K562 (cell line): ENCODE measurements around the gene MYLK4. TPM values are rescaled to one million over a fixed set of nuclear protein-coding genes. Genes with fewer than 3 reads are reported as not detected.

Experiments used
- ATAC-seq: fragments of 200-7000 bp; cut with Tn5 transposase; 3 replicates; pipeline ENCODE4 v1.9.1; 2020; ENCODE audit warnings: moderate library complexity
- BruUV-seq: library from RNA; stranded (reverse); fragments of 400-500 nt; replicated peaks from 2 replicates; lab custom pipeline; 2021; lab: Mats Ljungman, UMichigan
- CTCF ChIA-PET: fragments of 300-600 bp; formaldehyde crosslinking; extraction: SDS; loops from one replicate; lab custom pipeline; 2021; ENCODE audit warnings: low intra/inter-chr PET ratio; lab: Yijun Ruan, JAX
- POLR2A ChIA-PET: fragments of 300-600, 350-650 bp; sonication (Branson Sonifier 250); formaldehyde crosslinking; extraction: SDS; loops from one replicate; lab custom pipeline; 2021; ENCODE audit warnings: antibody characterized with exemption, inconsistent platforms; lab: Yijun Ruan, JAX
- DNase-seq, 4 experiments: peaks; one replicate each; pipeline versions ENCODE4 v3.0.0 to v3.0.0-alpha.2; 2011 to 2018; ENCODE audit warnings: low spot score in 3 of 4, mixed read lengths in 3 of 4; ENCODE audit errors: extremely low read depth in 1 of 4
- FAIRE-seq: peaks from 2 replicates; lab custom pipeline; 2011; peaks lifted over from hg19 to GRCh38; lab: Jason Lieb, UNC
- H2AFZ ChIP-seq: 2 replicates; pipeline ENCODE4 v1.6.0; 2011; ENCODE audit warnings: low read depth, low read length, control low read depth, inconsistent platforms
- H3K27ac ChIP-seq: fragments of 200-600 bp; 3 replicates; pipeline ENCODE4 v1.8.0; 2011; ENCODE audit warnings: low read depth, mild to moderate bottlenecking, control low read depth, inconsistent platforms, low read length, moderate library complexity, mixed read lengths; ENCODE audit errors: extremely low read depth
- H3K27me3 ChIP-seq, 2 experiments: fragments of 300-600 bp in 1 of 2; 2 replicates in 1 of 2; 3 replicates in 1 of 2; pipeline versions ENCODE4 v1.6.0 to v1.8.0; 2011; ENCODE audit warnings: inconsistent platforms in 2 of 2, low read length in 2 of 2, mild to moderate bottlenecking in 1 of 2, mixed read lengths in 1 of 2, moderate library complexity in 1 of 2; ENCODE audit not compliant: control insufficient read depth in 2 of 2, insufficient read depth in 2 of 2
- H3K36me3 ChIP-seq: fragments of 300-600 bp; 3 replicates; pipeline ENCODE4 v1.8.0; 2011; ENCODE audit warnings: mild to moderate bottlenecking, low read length, inconsistent platforms; ENCODE audit not compliant: control insufficient read depth, insufficient read depth
- H3K4me1 ChIP-seq, 2 experiments: fragments of 200-600 bp in 1 of 2; replicated peaks in 1 of 2; 2 replicates in 1 of 2; 3 replicates in 1 of 2; pipeline versions ENCODE4 v1.5.1 to v1.8.0; 2011; ENCODE audit warnings: inconsistent platforms in 2 of 2, low read length in 2 of 2, mild to moderate bottlenecking in 1 of 2, mixed read lengths in 1 of 2, moderate library complexity in 1 of 2; ENCODE audit not compliant: control insufficient read depth in 2 of 2, insufficient read depth in 2 of 2
- H3K4me2 ChIP-seq: 2 replicates; pipeline ENCODE4 v1.6.1; 2011; ENCODE audit warnings: low read length, control low read depth, inconsistent platforms, mixed read lengths; ENCODE audit not compliant: insufficient read depth
- H3K4me3 ChIP-seq: fragments of 200-600 bp; sonication (generic), shearing (Covaris generic); 2 replicates; pipeline ENCODE4 v1.5.1; 2016; ENCODE audit warnings: control low read depth, inconsistent platforms
- H3K79me2 ChIP-seq: fragments of 200-600 bp; 3 replicates; pipeline ENCODE4 v1.8.0; 2011; ENCODE audit warnings: low read length, inconsistent platforms; ENCODE audit not compliant: control insufficient read depth, insufficient read depth
- H3K9ac ChIP-seq, 2 experiments: 2 replicates each; pipeline versions ENCODE4 v1.6.0 to v1.6.1; 2011; ENCODE audit warnings: low read depth in 2 of 2, low read length in 2 of 2, control low read depth in 1 of 2, inconsistent platforms in 1 of 2, mild to moderate bottlenecking in 1 of 2, mixed read lengths in 1 of 2; ENCODE audit not compliant: insufficient read depth in 1 of 2
- H3K9me1 ChIP-seq: one replicate; pipeline ENCODE4 v1.6.0; 2011; ENCODE audit warnings: inconsistent platforms, mild to moderate bottlenecking, low read length, moderate library complexity; ENCODE audit not compliant: control insufficient read depth, insufficient read depth
- H3K9me3 ChIP-seq: replicated peaks from 2 replicates; pipeline ENCODE4 v1.5.1; 2011; ENCODE audit warnings: low read depth, low read length, inconsistent platforms; ENCODE audit not compliant: control insufficient read depth, insufficient read depth
- H4K20me1 ChIP-seq: replicated peaks from 2 replicates; pipeline ENCODE4 v1.6.1; 2011; ENCODE audit warnings: low read length, inconsistent platforms, mixed read lengths; ENCODE audit not compliant: control insufficient read depth, insufficient read depth
- CBX5 ChIP-seq: IDR thresholded peaks from 2 replicates; pipeline ENCODE4 v1.6.1; 2014; ENCODE audit warnings: low read depth, borderline replicate concordance
- CBX8 ChIP-seq: fragments of 200-600 bp; sonication (generic); IDR thresholded peaks from 2 replicates; pipeline ENCODE4 v1.6.1; 2012; ENCODE audit warnings: borderline replicate concordance, mixed run types, low read depth, mild to moderate bottlenecking, moderate library complexity, mixed read lengths, low read length, control low read depth, inconsistent platforms; ENCODE audit not compliant: poor library complexity, severe bottlenecking; ENCODE audit errors: extremely low read depth
- ZNF668 ChIP-seq: fragments of 250-450 bp; sonication (Bioruptor Pico); IDR thresholded peaks from 2 replicates; pipeline ENCODE4 v1.8.0; 2022; ENCODE audit warnings: mild to moderate bottlenecking, inconsistent platforms
- WGBS: fragments of 100-300 bp; shearing (Covaris generic); methylation state at CpG from one replicate; pipeline ENCODE4 v1.1.6; 2016; ENCODE audit warnings: low coverage, mixed read lengths; ENCODE audit not compliant: insufficient coverage; ENCODE audit errors: missing lambda C conversion rate; 5-methylcytosine and 5-hydroxymethylcytosine counted together
- in situ Hi-C: fragments of 300-500 bp; cut with MboI; formaldehyde crosslinking; loops from 4 replicates; pipeline ENCODE4 v1.15.0; 2018; ENCODE audit warnings: inconsistent platforms, mixed read lengths
- intact Hi-C: fragments of 100-400 bp; cut with micrococcal nuclease; formaldehyde crosslinking; loops from 2 replicates; pipeline ENCODE4 v1.14.2; 2022
- polyA plus RNA-seq, 8 experiments: library from polyadenylated mRNA; depleted of rRNA in 4 of 8; stranded (reverse) in 5 of 8; unstranded in 3 of 8; fragments of >200 nt; fragmentation: Nextera tagmentation in 2 of 8; fragmentation: Illumina TruSeq in 1 of 8; extraction: Ambion mirVana in 2 of 8; extraction: Trizol in 1 of 8; gene quantifications; 2 replicates each; pipeline versions ENCODE4 v1.2.1 to v1.2.3, GENCODE V29; 2011 to 2014; ENCODE audit warnings: inconsistent platforms in 1 of 8, missing spikeins in 1 of 8
- total RNA-seq, 7 experiments: library from RNA; depleted of rRNA in 6 of 7; stranded (reverse); fragments of >200 nt in 6 of 7; fragmentation: Illumina TruSeq in 2 of 7; extraction: Trizol in 2 of 7; gene quantifications; 2 replicates each; pipeline versions ENCODE4 v1.2.1 to v1.2.3, GENCODE V29; 2011 to 2021; ENCODE audit warnings: low replicate concordance in 1 of 7
- TF ChIP-seq, protein P1 (sequence below), 2 experiments: IDR thresholded peaks in 1 of 2; conservative IDR thresholded peaks in 1 of 2; 2 replicates each; pipeline ENCODE4 v1.6.1; 2016; ENCODE audit warnings: low read depth in 2 of 2, mild to moderate bottlenecking in 1 of 2, missing compliant biosample characterization in 1 of 2, missing genetic modification characterization in 1 of 2, moderate library complexity in 1 of 2

The MYLK4 gene
- total and polyA plus RNA-seq, 9 of the 15 experiments (the other 6 are each of a cell fraction or from before 2014, with no cell fraction given): 0.01 to 0.15 (median 0.06) TPM

DNA sequence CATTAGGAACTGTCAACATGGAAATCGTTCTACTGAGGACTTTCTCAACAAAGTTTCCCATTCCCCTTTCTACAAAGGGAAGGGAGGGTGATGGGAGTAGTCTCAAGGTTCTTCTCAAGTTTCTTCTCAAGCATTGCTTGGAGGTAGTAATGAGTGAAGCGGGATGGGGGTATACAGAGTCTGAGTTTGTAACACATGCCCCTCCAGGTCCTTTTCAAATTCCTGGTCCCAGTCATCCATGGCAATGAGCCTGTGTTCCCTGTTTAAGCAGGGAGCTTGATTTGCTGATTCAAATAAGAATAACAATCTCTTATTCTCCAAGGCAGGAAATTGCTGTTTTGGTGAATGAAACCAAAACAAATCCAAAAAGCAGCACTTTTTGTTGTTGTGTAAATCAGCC lies 45.5 kb downstream of the MYLK4 start:
- Histone ChIP-seq H3K27ac (no peak overlapping the region), H3K4me3 (no peak overlapping the region), H4K20me1 (no peaks in the 10 kb centered on the region; the same call in 1 of the 2 replicates), H3K4me1 (no peaks in the 10 kb centered on the region), H3K9ac (no peak overlapping the region), H2AFZ (no peak overlapping the region), H3K9me3 (peaks cover 5% of the 10 kb centered on the region), H3K9me1 (no peaks in the 10 kb centered on the region), H3K79me2 (no peaks in the 10 kb centered on the region), H3K4me2 (no peak overlapping the region), H3K36me3 (no peaks in the 10 kb centered on the region), H3K27me3 (peaks cover 32 to 49% of the 10 kb centered on the region in 2 experiments)
- no peak for DNase-seq
- CTCF ChIA-PET: interaction anchor here (0.6 kb wide), 1 partner anchor 250 kb away, joined by 4 read pairs; no protein-coding TSS in a partner anchor
- no peak for FAIRE-seq
- ATAC-seq: no peak
- TF ChIP-seq ZNF668 (no peak), CBX5 (no peak), CBX8 (peak; percentile 80)
- TF ChIP-seq, protein P1, sequence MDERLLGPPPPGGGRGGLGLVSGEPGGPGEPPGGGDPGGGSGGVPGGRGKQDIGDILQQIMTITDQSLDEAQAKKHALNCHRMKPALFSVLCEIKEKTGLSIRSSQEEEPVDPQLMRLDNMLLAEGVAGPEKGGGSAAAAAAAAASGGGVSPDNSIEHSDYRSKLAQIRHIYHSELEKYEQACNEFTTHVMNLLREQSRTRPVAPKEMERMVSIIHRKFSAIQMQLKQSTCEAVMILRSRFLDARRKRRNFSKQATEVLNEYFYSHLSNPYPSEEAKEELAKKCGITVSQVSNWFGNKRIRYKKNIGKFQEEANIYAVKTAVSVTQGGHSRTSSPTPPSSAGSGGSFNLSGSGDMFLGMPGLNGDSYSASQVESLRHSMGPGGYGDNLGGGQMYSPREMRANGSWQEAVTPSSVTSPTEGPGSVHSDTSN (CRISPR knock-in tag; IDR thresholded peaks at IDR 0.05; ENCODE audit: low read depth): no peak
- TF ChIP-seq, protein P1 (tag; conservative IDR thresholded peaks at IDR 0.05; ENCODE audit: low read depth): no peak
- intact Hi-C loops: no loop called here
- in situ Hi-C loops: no loop called here
- POLR2A ChIA-PET: no interaction called here
- 8% methylated on average over 2 of the region's 2 CpGs for WGBS
- no TSS peak for BruUV-seq
